ENCODE measurements around the gene RYR2. TPM values are rescaled to one million over a fixed set of nuclear protein-coding genes. Genes with fewer than 3 reads are reported as not detected.

RYR2 gene
- polyA plus RNA-seq, 1 experiment, result not detected

- H3K27me3 ChIP-seq (ENCODE audit: control insufficient read depth, insufficient read depth, low read length), result no peaks in the 10 kb centered on the region
- DNase-seq (ENCODE audit: low read depth, low spot score), result no peak
Observed at GRCh38 chr1:237672748-237673147, 630.8 kb downstream of the RYR2 start.

GRCh38 chr1:237673631-237674030 lies 631.6 kb downstream of the RYR2 start:
- Histone ChIP-seq H3K27me3 (ENCODE audit: control insufficient read depth, insufficient read depth, low read length) (no peaks in the 10 kb centered on the region), H3K9me3 (ENCODE audit: control insufficient read depth, insufficient read depth, low read length) (no peaks in the 10 kb centered on the region; the same call in 1 of the 2 replicates), H3K4me3 (ENCODE audit: low read depth, low read length) (no peak overlapping the region), H3K27ac (ENCODE audit: low read depth, low read length) (no peak overlapping the region)
- ChIA-PET POLR2A (interaction anchor here (0.6 kb wide), 1 partner anchor 62 kb away, joined by 4 read pairs; no protein-coding TSS in a partner anchor), CTCF (no interaction called here)
- no peak for DNase-seq (ENCODE audit: low read depth, low spot score)
- TF ChIP-seq, protein P1, sequence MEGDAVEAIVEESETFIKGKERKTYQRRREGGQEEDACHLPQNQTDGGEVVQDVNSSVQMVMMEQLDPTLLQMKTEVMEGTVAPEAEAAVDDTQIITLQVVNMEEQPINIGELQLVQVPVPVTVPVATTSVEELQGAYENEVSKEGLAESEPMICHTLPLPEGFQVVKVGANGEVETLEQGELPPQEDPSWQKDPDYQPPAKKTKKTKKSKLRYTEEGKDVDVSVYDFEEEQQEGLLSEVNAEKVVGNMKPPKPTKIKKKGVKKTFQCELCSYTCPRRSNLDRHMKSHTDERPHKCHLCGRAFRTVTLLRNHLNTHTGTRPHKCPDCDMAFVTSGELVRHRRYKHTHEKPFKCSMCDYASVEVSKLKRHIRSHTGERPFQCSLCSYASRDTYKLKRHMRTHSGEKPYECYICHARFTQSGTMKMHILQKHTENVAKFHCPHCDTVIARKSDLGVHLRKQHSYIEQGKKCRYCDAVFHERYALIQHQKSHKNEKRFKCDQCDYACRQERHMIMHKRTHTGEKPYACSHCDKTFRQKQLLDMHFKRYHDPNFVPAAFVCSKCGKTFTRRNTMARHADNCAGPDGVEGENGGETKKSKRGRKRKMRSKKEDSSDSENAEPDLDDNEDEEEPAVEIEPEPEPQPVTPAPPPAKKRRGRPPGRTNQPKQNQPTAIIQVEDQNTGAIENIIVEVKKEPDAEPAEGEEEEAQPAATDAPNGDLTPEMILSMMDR (IDR thresholded peaks at IDR 0.05; ENCODE audit: low read depth, low read length), result no peak

More at GRCh38 chr1:237672748-237673147, 630.8 kb downstream of the RYR2 start:
- ChIA-PET POLR2A (no interaction called here), CTCF (no interaction called here)
- no peaks in the 10 kb centered on the region; the same call in 1 of the 2 replicates for H3K9me3 ChIP-seq (ENCODE audit: control insufficient read depth, insufficient read depth, low read length)
- no peak overlapping the region for H3K27ac ChIP-seq (ENCODE audit: low read depth, low read length)
- TF ChIP-seq, protein P1 (IDR thresholded peaks at IDR 0.05; ENCODE audit: low read depth, low read length), result no peak
- no peak overlapping the region for H3K4me3 ChIP-seq (ENCODE audit: low read depth, low read length)

- CTCF ChIA-PET, result interaction anchor here (1.2 to 1.6 kb wide), 3 partner anchors 59 to 129 kb away, joined by 4 to 6 read pairs (median 5); no protein-coding TSS in a partner anchor
Observed at GRCh38 chr1:237677979-237678378, 636.0 kb downstream of the RYR2 start.

DNA sequence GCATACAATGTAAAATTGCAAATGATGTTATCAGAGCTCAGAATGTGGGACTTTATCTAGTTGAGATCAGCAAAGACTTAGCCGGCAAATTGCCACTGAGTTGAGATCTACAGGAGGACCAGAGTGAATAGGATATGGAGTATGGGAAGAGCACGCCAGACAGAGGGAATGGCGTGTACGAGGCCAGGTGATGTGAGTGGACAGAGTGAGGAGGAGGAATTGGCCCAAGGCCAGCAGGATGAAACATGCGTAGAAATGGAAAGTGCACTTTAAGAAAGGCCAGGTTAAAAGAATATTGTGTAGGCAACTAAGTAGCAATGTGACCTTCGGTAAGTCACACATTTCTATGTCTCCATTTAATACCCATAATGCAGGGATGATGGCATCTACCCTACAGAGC lies 637.7 kb downstream of the RYR2 start:
- CTCF ChIA-PET, result no interaction called here
- no peak overlapping the region for H3K27ac ChIP-seq (ENCODE audit: low read depth, low read length)
- TF ChIP-seq, protein P1 (IDR thresholded peaks at IDR 0.05; ENCODE audit: low read depth, low read length), result no peak
- POLR2A ChIA-PET, result no interaction called here
- no peaks in the 10 kb centered on the region for H3K9me3 ChIP-seq (ENCODE audit: control insufficient read depth, insufficient read depth, low read length)
- H3K27me3 ChIP-seq (ENCODE audit: control insufficient read depth, insufficient read depth, low read length), result no peaks in the 10 kb centered on the region
- H3K4me3 ChIP-seq (ENCODE audit: low read depth, low read length), result no peak overlapping the region
- no peak for DNase-seq (ENCODE audit: low read depth, low spot score)

More at GRCh38 chr1:237677979-237678378, 636.0 kb downstream of the RYR2 start:
- TF ChIP-seq, protein P1 (IDR thresholded peaks at IDR 0.05; ENCODE audit: low read depth, low read length), result peak; percentile 30
- POLR2A ChIA-PET, result no interaction called here
- Histone ChIP-seq H3K27ac (ENCODE audit: low read depth, low read length) (no peak overlapping the region), H3K4me3 (ENCODE audit: low read depth, low read length) (no peak overlapping the region), H3K27me3 (ENCODE audit: control insufficient read depth, insufficient read depth, low read length) (no peaks in the 10 kb centered on the region), H3K9me3 (ENCODE audit: control insufficient read depth, insufficient read depth, low read length) (no peaks in the 10 kb centered on the region)
- peak; percentile 47 for DNase-seq (ENCODE audit: low read depth, low spot score)

- no peaks in the 10 kb centered on the region for H3K9me3 ChIP-seq (ENCODE audit: control insufficient read depth, insufficient read depth, low read length)
- CTCF ChIA-PET, result no interaction called here
- no peaks in the 10 kb centered on the region for H3K27me3 ChIP-seq (ENCODE audit: control insufficient read depth, insufficient read depth, low read length)
- POLR2A ChIA-PET, result no interaction called here
- TF ChIP-seq, protein P1 (IDR thresholded peaks at IDR 0.05; ENCODE audit: low read depth, low read length), result no peak
- H3K4me3 ChIP-seq (ENCODE audit: low read depth, low read length), result no peak overlapping the region
- H3K27ac ChIP-seq (ENCODE audit: low read depth, low read length), result no peak overlapping the region
- DNase-seq (ENCODE audit: low read depth, low spot score), result no peak
Observed at GRCh38 chr1:237681210-237681609, 639.2 kb downstream of the RYR2 start.

Measured in AG04450 (cell line).